HEK293 (cell line): ENCODE measurements around the gene LCMT1.

ENCODE experiments used
- CTCF ChIA-PET: fragments of 350-600 bp; formaldehyde crosslinking; extraction: SDS; loops from one replicate; lab custom pipeline; 2021; ENCODE audit warnings: antibody characterized with exemption; lab: Yijun Ruan, JAX
- POLR2A ChIA-PET: fragments of 300-600 bp; formaldehyde crosslinking; extraction: SDS; loops from one replicate; lab custom pipeline; 2020; ENCODE audit warnings: antibody characterized with exemption, inconsistent platforms; lab: Yijun Ruan, JAX
- H3K27ac ChIP-seq: fragments of 200-500 bp; sonication (Bioruptor generic); 2 replicates; pipeline ENCODE4 v1.5.1; 2014; ENCODE audit warnings: low read depth, low read length, control low read depth, inconsistent platforms; ENCODE audit errors: extremely low read depth
- H3K36me3 ChIP-seq, 2 experiments: fragments of 200-500 bp in 1 of 2; sonication (Bioruptor generic) in 1 of 2; 1 replicate in 1 of 2; 2 replicates in 1 of 2; pipeline ENCODE4 v1.5.1; 2014 to 2017; ENCODE audit warnings: inconsistent platforms in 2 of 2, low read length in 2 of 2; ENCODE audit not compliant: control insufficient read depth in 2 of 2, insufficient read depth in 1 of 2
- H3K4me1 ChIP-seq: fragments of 200-500 bp; sonication (Bioruptor generic); 2 replicates; pipeline ENCODE4 v1.5.1; 2014; ENCODE audit warnings: mild to moderate bottlenecking, low read length, inconsistent platforms; ENCODE audit not compliant: control insufficient read depth, insufficient read depth
- H3K4me3 ChIP-seq: 2 replicates; pipeline ENCODE4 v1.5.1; 2011; ENCODE audit warnings: low read depth, mild to moderate bottlenecking, control low read depth, low read length, moderate library complexity
- H3K9me3 ChIP-seq: fragments of 200-500 bp; sonication (Bioruptor generic); 2 replicates; pipeline ENCODE4 v1.5.1; 2014; ENCODE audit warnings: low read depth, low read length, inconsistent platforms; ENCODE audit not compliant: control insufficient read depth, insufficient read depth
- EGR2 ChIP-seq: fragments of 450-650 bp; formaldehyde crosslinking; IDR thresholded peaks from 2 replicates; pipeline ENCODE4 v1.5.1; 2016; ENCODE audit warnings: low read depth, missing biosample characterization, missing genetic modification characterization
- HOXA7 ChIP-seq: sonication (generic); formaldehyde crosslinking; IDR thresholded peaks from 2 replicates; pipeline ENCODE4 v1.8.1; 2022; ENCODE audit warnings: missing genetic modification reagents, borderline replicate concordance
- PRDM10 ChIP-seq: fragments of 450-650 bp; formaldehyde crosslinking; IDR thresholded peaks from 2 replicates; pipeline ENCODE4 v1.5.1; 2016; ENCODE audit warnings: missing biosample characterization, missing genetic modification characterization
- WT1 ChIP-seq: fragments of 450-650 bp; formaldehyde crosslinking; IDR thresholded peaks from 2 replicates; pipeline ENCODE4 v1.5.1; 2016; ENCODE audit warnings: missing biosample characterization, missing genetic modification characterization
- ZEB2 ChIP-seq: fragments of 450-650 bp; formaldehyde crosslinking; IDR thresholded peaks from 2 replicates; pipeline ENCODE4 v1.5.1; 2016; ENCODE audit warnings: missing biosample characterization, missing genetic modification characterization
- ZNF18 ChIP-seq: fragments of 450-650 bp; formaldehyde crosslinking; IDR thresholded peaks from 2 replicates; pipeline ENCODE4 v1.5.1; 2016; ENCODE audit warnings: missing biosample characterization, missing genetic modification characterization
- ZNF202 ChIP-seq: fragments of 450-650 bp; formaldehyde crosslinking; IDR thresholded peaks from 2 replicates; pipeline ENCODE4 v1.5.1; 2016; ENCODE audit warnings: missing biosample characterization, missing genetic modification characterization, borderline replicate concordance
- ZNF223 ChIP-seq: fragments of 450-650 bp; formaldehyde crosslinking; IDR thresholded peaks from 2 replicates; pipeline ENCODE4 v1.5.1; 2016; ENCODE audit warnings: missing biosample characterization, missing genetic modification characterization
- ZNF341 ChIP-seq: fragments of 450-650 bp; formaldehyde crosslinking; IDR thresholded peaks from 2 replicates; pipeline ENCODE4; 2016; ENCODE audit warnings: low read depth, missing biosample characterization, missing genetic modification characterization
- ZNF548 ChIP-seq: fragments of 450-650 bp; formaldehyde crosslinking; IDR thresholded peaks from 2 replicates; pipeline ENCODE4 v1.5.1; 2016; ENCODE audit warnings: missing biosample characterization, missing genetic modification characterization
- ZNF747 ChIP-seq: fragments of 450-650 bp; formaldehyde crosslinking; IDR thresholded peaks from 2 replicates; pipeline ENCODE4 v1.5.1; 2016; ENCODE audit warnings: missing biosample characterization, missing genetic modification characterization
- ZNF76 ChIP-seq: fragments of 450-650 bp; formaldehyde crosslinking; IDR thresholded peaks from 2 replicates; pipeline ENCODE4; 2016; ENCODE audit warnings: low read depth, missing biosample characterization, missing genetic modification characterization, borderline replicate concordance
- ZNF785 ChIP-seq: fragments of 450-650 bp; formaldehyde crosslinking; IDR thresholded peaks from 2 replicates; pipeline ENCODE4 v1.5.1; 2016; ENCODE audit warnings: missing biosample characterization, missing genetic modification characterization
- ZSCAN16 ChIP-seq: fragments of 450-650 bp; formaldehyde crosslinking; IDR thresholded peaks from 2 replicates; pipeline ENCODE4 v1.5.1; 2016; ENCODE audit warnings: missing biosample characterization, missing genetic modification characterization
- TF ChIP-seq, protein P1 (sequence below): fragments of 450-650 bp; formaldehyde crosslinking; IDR thresholded peaks from 2 replicates; pipeline ENCODE4 v1.5.1; 2016; ENCODE audit warnings: missing biosample characterization, missing genetic modification characterization
- TF ChIP-seq, protein P2 (sequence below): fragments of 450-650 bp; formaldehyde crosslinking; IDR thresholded peaks from 2 replicates; pipeline ENCODE4 v1.5.1; 2016; ENCODE audit warnings: missing biosample characterization, missing genetic modification characterization
- TF ChIP-seq, protein P3 (sequence below): fragments of 450-650 bp; formaldehyde crosslinking; IDR thresholded peaks from 2 replicates; pipeline ENCODE4 v1.5.1; 2016; ENCODE audit warnings: missing biosample characterization, missing genetic modification characterization, low read depth

The LCMT1 gene

GRCh38 chr16:25107466-25107792 is 4.1 kb upstream of the LCMT1 start (continued):
- TF ChIP-seq ZNF18 (tag by site-specific recombination) (no peak), ZNF548 (tag by site-specific recombination) (no peak), ZSCAN16 (tag by site-specific recombination) (no peak)

GRCh38 chr16:25108054-25108453 is 3.5 kb upstream of the LCMT1 start:
- Histone ChIP-seq H3K27ac (no peak overlapping the region; the same call in 1 of the 2 replicates), H3K4me1 (0 out of 2 replicates have a peak, but pooled peaks cover 4% of the 10 kb centered on the region), H3K36me3 (no peaks in the 10 kb centered on the region), H3K9me3 (no peaks in the 10 kb centered on the region), H3K4me3 (no peak overlapping the region)
- CTCF ChIA-PET, result interaction anchor here (0.6 to 2.3 kb wide), 4 partner anchors 58 to 232 kb away, joined by 3 to 7 read pairs (median 4); no protein-coding TSS in a partner anchor
- TF ChIP-seq ZNF223 (no peak), ZNF76 (tag by site-specific recombination) (no peak), ZNF202 (tag by site-specific recombination) (no peak), ZNF18 (tag by site-specific recombination) (no peak), PRDM10 (peak; percentile 83), ZNF341 (tag by site-specific recombination) (0 out of 2 replicates have a peak, but pooled peaks have one; percentile 10), ZNF785 (tag by site-specific recombination) (no peak), WT1 (tag by site-specific recombination) (no peak), ZEB2 (tag by site-specific recombination) (no peak), EGR2 (tag by site-specific recombination) (no peak), HOXA7 (CRISPR knock-in tag) (no peak), ZNF747 (tag by site-specific recombination) (no peak)
- TF ChIP-seq, protein P1, sequence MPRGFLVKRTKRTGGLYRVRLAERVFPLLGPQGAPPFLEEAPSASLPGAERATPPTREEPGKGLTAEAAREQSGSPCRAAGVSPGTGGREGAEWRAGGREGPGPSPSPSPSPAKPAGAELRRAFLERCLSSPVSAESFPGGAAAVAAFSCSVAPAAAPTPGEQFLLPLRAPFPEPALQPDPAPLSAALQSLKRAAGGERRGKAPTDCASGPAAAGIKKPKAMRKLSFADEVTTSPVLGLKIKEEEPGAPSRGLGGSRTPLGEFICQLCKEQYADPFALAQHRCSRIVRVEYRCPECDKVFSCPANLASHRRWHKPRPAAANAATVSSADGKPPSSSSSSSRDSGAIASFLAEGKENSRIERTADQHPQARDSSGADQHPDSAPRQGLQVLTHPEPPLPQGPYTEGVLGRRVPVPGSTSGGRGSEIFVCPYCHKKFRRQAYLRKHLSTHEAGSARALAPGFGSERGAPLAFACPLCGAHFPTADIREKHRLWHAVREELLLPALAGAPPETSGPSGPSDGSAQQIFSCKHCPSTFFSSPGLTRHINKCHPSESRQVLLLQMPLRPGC (tag by site-specific recombination), result no peak
- TF ChIP-seq, protein P2, sequence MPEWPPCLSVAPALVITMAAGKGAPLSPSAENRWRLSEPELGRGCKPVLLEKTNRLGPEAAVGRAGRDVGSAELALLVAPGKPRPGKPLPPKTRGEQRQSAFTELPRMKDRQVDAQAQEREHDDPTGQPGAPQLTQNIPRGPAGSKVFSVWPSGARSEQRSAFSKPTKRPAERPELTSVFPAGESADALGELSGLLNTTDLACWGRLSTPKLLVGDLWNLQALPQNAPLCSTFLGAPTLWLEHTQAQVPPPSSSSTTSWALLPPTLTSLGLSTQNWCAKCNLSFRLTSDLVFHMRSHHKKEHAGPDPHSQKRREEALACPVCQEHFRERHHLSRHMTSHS, result no peak
- TF ChIP-seq, protein P3, sequence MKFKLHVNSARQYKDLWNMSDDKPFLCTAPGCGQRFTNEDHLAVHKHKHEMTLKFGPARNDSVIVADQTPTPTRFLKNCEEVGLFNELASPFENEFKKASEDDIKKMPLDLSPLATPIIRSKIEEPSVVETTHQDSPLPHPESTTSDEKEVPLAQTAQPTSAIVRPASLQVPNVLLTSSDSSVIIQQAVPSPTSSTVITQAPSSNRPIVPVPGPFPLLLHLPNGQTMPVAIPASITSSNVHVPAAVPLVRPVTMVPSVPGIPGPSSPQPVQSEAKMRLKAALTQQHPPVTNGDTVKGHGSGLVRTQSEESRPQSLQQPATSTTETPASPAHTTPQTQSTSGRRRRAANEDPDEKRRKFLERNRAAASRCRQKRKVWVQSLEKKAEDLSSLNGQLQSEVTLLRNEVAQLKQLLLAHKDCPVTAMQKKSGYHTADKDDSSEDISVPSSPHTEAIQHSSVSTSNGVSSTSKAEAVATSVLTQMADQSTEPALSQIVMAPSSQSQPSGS (tag by site-specific recombination), result no peak
- POLR2A ChIA-PET, result interaction anchor here (0.9 to 1.7 kb wide), 2 partner anchors 11 to 76 kb away, joined by 3 to 5 read pairs; no protein-coding TSS in a partner anchor
